GM12873 (cell line): ENCODE data around the gene UTS2B.

Source experiments
- CTCF ChIP-seq: IDR thresholded peaks from 2 replicates; pipeline ENCODE4 v1.5.1; 2012; ENCODE audit warnings: low read depth, mild to moderate bottlenecking, moderate library complexity, low read length, control low read depth; ENCODE audit not compliant: insufficient read depth; ENCODE audit errors: missing control alignments

Gene UTS2B

DNA sequence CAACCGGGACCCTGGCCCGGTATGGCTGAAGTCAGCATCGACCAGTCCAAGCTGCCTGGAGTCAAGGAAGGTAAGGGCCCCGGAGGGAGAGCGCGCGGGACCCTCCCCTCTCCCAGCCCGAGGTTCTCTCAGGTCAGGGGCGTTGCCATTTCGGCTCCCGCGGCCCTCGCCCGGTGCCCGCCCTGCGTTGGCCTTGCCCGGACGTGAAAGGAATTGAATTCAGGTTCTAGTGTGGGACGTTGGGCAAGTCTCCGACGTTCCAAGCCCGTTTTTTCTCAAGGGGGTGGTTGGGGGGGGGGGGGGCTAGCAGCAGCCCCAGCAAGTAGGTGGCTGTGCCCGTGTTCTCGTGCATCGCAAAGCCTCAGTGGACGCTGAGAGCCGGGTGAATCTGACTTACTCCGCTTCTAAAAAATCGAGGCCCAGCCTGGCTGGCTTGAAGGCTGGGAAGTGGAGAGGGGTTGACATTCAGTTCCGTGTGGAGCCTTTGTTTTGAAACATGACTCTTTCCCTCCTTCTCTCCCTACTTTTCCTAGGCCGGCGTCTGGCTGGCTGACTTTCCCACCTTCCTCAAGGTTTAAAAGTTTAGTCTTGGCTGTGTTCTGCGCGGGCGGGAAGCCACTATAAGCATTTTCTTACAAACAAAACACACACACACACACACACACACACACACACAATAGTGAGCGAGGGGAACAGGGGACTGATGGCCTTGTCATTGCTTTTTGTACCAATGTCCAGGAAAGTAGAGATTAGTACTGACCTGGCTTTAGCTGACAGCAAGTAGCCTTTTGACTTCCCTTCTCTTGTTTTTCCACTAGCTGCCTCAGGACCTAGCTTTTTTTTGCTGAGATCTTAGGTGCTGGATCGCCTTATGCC lies at the start of gene UTS2B:
Gene UTS2B, minus strand, starts transcription at position 873 of the 876 bp plus-strand sequence. CDS start 48,337 bp downstream, outside the sequence.
- TF ChIP-seq CTCF: no peak

GRCh38 chr3:191380001-191380400 lies 49.7 kb upstream of the UTS2B start:
- no peak for TF ChIP-seq CTCF

GRCh38 chr3:191379446-191379845 lies 49.1 kb upstream of the UTS2B start:
- TF ChIP-seq CTCF: no peak

DNA sequence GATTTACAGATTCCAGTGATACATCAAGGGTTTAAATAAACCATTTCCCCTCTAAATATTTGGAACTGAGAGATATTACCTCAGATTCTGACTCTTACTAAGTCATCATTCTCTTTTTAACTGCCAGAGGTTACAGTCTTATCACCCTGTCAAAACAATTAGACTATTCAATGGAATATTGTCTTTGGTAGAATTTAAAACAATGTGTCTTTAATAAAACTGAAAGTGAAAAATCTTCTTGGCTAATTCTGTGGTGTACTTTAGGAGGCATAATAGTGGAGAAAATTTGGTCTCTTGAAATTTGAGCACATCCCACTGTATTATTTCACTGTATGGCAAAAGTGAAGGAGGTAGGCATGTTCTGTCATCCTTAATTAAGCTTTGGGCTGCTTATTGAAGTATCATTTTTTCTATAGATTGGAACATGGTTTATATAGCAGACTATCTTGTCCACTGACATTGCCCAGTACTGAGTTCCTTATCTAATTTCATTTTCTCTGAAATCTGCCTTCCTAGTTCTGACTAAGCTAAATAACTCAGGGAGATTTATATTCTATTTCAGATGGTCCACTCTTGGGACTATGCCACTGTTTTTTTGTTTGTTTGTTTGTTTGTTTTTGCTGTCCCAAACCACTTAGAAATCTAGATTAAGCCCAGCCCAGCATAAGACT lies 48.0 kb upstream of the UTS2B start:
- TF ChIP-seq CTCF: no peak

DNA sequence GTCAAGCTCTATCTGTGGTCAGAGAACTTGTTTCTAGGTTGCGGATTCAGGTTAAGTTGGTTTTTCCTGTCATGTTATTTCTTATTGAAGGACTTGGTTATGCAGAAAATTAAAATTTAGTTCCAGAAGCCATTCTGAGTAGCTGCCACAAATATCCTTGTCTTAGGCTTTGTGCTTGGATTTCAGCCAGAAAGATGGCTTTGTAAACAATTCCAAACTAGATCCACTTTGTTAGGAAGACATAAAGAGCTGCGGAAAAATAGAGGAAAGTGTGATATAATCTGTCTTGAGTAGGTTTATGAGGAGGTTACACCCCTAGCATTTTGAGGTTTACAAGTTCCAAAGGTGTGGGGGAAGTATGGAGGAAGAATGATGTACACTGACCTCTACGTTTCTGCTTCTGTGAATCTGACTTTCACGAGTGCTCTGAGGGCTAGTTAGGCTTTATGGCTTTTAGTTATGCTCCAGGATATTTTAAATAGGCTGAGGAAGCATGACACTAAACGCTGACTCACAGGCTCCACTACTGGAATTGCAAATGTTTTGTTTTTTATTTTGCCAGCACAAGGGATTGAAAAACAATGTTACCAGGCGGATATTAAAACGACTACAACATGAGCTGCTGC lies 46.3 kb upstream of the UTS2B start:
- no peak for TF ChIP-seq CTCF

GRCh38 chr3:191373327-191373726 lies 43.0 kb upstream of the UTS2B start:
- TF ChIP-seq CTCF: no peak

DNA sequence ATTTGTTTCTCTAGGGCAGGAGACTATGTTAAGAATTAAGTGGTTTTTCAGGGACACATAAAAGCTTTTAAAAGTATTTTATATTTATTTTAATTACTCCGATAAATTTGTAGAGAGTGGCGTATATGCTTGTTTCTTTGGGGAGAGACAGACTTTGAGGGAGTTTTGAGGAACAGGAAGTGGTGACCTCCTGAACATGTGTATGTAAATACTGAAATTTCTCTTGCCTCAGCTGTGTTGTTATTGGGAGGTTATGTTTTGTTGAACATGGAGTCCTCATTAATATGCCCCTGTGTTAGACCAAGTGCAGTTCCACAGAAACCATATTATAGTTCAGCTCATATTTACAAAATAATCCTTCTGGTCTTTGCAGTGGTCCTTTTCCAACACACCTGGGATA lies 41.8 kb upstream of the UTS2B start:
- no peak for TF ChIP-seq CTCF
